HCT116 (cell line): ENCODE data around the gene MLLT11. TPM values are rescaled to one million over a fixed set of nuclear protein-coding genes. Genes with fewer than 3 reads are reported as not detected.

Experiments
- ATAC-seq: fragments of 200-7000 bp; cut with Tn5 transposase; 2 replicates; pipeline ENCODE4 v1.9.1; 2020; ENCODE audit warnings: mild to moderate bottlenecking, moderate library complexity
- BruUV-seq: library from RNA; stranded (reverse); fragments of 400-500 nt; replicated peaks from 2 replicates; lab custom pipeline; 2021; lab: Mats Ljungman, UMichigan
- CTCF ChIA-PET: fragments of 300-600 bp; sonication (Branson Sonifier 250); formaldehyde crosslinking; loops from one replicate; lab custom pipeline; 2021; ENCODE audit warnings: antibody characterized with exemption; lab: Charles Lee
- POLR2A ChIA-PET: fragments of 300-600, 350-600 bp; sonication (Branson Sonifier 250); formaldehyde crosslinking; loops from one replicate; lab custom pipeline; 2021; ENCODE audit warnings: antibody characterized with exemption; lab: Charles Lee
- RAD21 ChIA-PET, 2 experiments: fragments of 300-600 bp; sonication (Branson Sonifier 250); formaldehyde crosslinking; loops; one replicate each; lab custom pipeline; 2023; ENCODE audit warnings: low total read pairs in 2 of 2; ENCODE audit not compliant: uncharacterized antibody in 2 of 2, unreplicated experiment in 2 of 2, low non-redundant PET in 1 of 2; lab: Charles Lee
- DNase-seq: peaks from one replicate; pipeline ENCODE4 v3.0.0-alpha.2; 2010; ENCODE audit warnings: low read depth, low spot score
- H2AFZ ChIP-seq: fragments of 200-600 bp; shearing (Covaris generic), sonication (generic); 2 replicates; pipeline ENCODE4 v1.6.1; 2017; ENCODE audit warnings: low read depth, mixed run types, mixed read lengths, antibody characterized with exemption, low read length; ENCODE audit not compliant: poor library complexity, severe bottlenecking
- H3K27ac ChIP-seq: 2 replicates; pipeline ENCODE4 v1.5.1; 2012; ENCODE audit warnings: low read depth, low read length
- H3K27me3 ChIP-seq: fragments of 200-600 bp; sonication (generic); 2 replicates; pipeline ENCODE4 v1.6.1; 2016; ENCODE audit warnings: mixed run types, low read length, mixed read lengths; ENCODE audit not compliant: insufficient read depth
- H3K36me3 ChIP-seq, 2 experiments: fragments of 200-500 bp in 1 of 2; fragments of 200-600 bp in 1 of 2; sonication (Bioruptor generic) in 1 of 2; sonication (generic) in 1 of 2; 2 replicates each; pipeline versions ENCODE4 v1.5.1 to v1.6.1; 2014 to 2016; ENCODE audit warnings: low read length in 2 of 2, inconsistent platforms in 1 of 2, mixed read lengths in 1 of 2, mixed run types in 1 of 2; ENCODE audit not compliant: insufficient read depth in 2 of 2, control insufficient read depth in 1 of 2
- H3K4me1 ChIP-seq, 2 experiments: fragments of 200-600 bp in 1 of 2; sonication (generic) in 1 of 2; 2 replicates each; pipeline versions ENCODE4 v1.5.1 to v1.6.1; 2012 to 2017; ENCODE audit warnings: low read length in 2 of 2, inconsistent platforms in 1 of 2, mild to moderate bottlenecking in 1 of 2, mixed read lengths in 1 of 2, mixed run types in 1 of 2, moderate library complexity in 1 of 2; ENCODE audit not compliant: insufficient read depth in 2 of 2, control insufficient read depth in 1 of 2
- H3K4me2 ChIP-seq: fragments of 200-600 bp; sonication (generic); 2 replicates; pipeline ENCODE4 v1.6.1; 2017; ENCODE audit warnings: mixed run types, low read length, mixed read lengths
- H3K4me3 ChIP-seq, 2 experiments: fragments of 200-600 bp in 1 of 2; sonication (generic) in 1 of 2; replicated peaks in 1 of 2; 2 replicates each; pipeline ENCODE4 v1.5.1; 2011 to 2016; ENCODE audit warnings: low read length in 2 of 2, control low read depth in 1 of 2, low read depth in 1 of 2, mild to moderate bottlenecking in 1 of 2, mixed read lengths in 1 of 2, mixed run types in 1 of 2
- H3K79me2 ChIP-seq: fragments of 200-600 bp; sonication (generic); 2 replicates; pipeline ENCODE4 v1.6.1; 2017; ENCODE audit warnings: mild to moderate bottlenecking, mixed run types, low read length, moderate library complexity, mixed read lengths; ENCODE audit not compliant: insufficient read depth
- H3K9ac ChIP-seq: fragments of 200-600 bp; sonication (generic); 2 replicates; pipeline ENCODE4 v1.6.1; 2016; ENCODE audit warnings: low read length, mixed read lengths
- H3K9me2 ChIP-seq: fragments of 200-600 bp; sonication (generic), shearing (Covaris generic); 2 replicates; pipeline ENCODE4 v1.6.1; 2017; ENCODE audit warnings: mixed run types, mild to moderate bottlenecking, moderate library complexity; ENCODE audit not compliant: insufficient read depth
- H3K9me3 ChIP-seq, 2 experiments: fragments of 200-500 bp in 1 of 2; fragments of 200-600 bp in 1 of 2; sonication (Bioruptor generic) in 1 of 2; sonication (generic) in 1 of 2; 2 replicates each; pipeline ENCODE4 v1.6.1; 2014 to 2017; ENCODE audit warnings: low read length in 2 of 2, mixed read lengths in 2 of 2, inconsistent platforms in 1 of 2, low read depth in 1 of 2, mild to moderate bottlenecking in 1 of 2, mixed run types in 1 of 2, moderate library complexity in 1 of 2; ENCODE audit not compliant: control insufficient read depth in 1 of 2, insufficient read depth in 1 of 2
- H4K20me1 ChIP-seq: fragments of 200-600 bp; sonication (generic), shearing (Covaris generic); 2 replicates; pipeline ENCODE4 v1.6.1; 2017; ENCODE audit warnings: mixed run types, mild to moderate bottlenecking, moderate library complexity; ENCODE audit not compliant: insufficient read depth
- CTCF ChIP-seq, 3 experiments: fragments of 200-600 bp in 1 of 3; sonication (generic) in 1 of 3; IDR thresholded peaks in 2 of 3; conservative IDR thresholded peaks in 1 of 3; 2 replicates each; pipeline ENCODE4 v1.5.1; 2012 to 2017; ENCODE audit warnings: low read depth in 2 of 3, low read length in 2 of 3, antibody characterized with exemption in 1 of 3, borderline replicate concordance in 1 of 3, control low read depth in 1 of 3, mild to moderate bottlenecking in 1 of 3, mixed read lengths in 1 of 3, mixed run types in 1 of 3, moderate library complexity in 1 of 3; ENCODE audit not compliant: insufficient read depth in 1 of 3
- EGR1 ChIP-seq: IDR thresholded peaks from 2 replicates; pipeline ENCODE4 v1.6.1; 2012; ENCODE audit warnings: low read depth
- ELF1 ChIP-seq: IDR thresholded peaks from 2 replicates; pipeline ENCODE4 v1.6.1; 2012; ENCODE audit warnings: low read depth, borderline replicate concordance
- JUND ChIP-seq: IDR thresholded peaks from 2 replicates; pipeline ENCODE4 v1.6.1; 2012
- POLR2AphosphoS5 ChIP-seq: IDR thresholded peaks from 2 replicates; pipeline ENCODE4 v1.6.1; 2011; ENCODE audit warnings: mild to moderate bottlenecking, low read depth, low read length, moderate library complexity
- RAD21 ChIP-seq: IDR thresholded peaks from 2 replicates; pipeline ENCODE4 v1.6.1; 2012; ENCODE audit warnings: low read depth, mild to moderate bottlenecking
- REST ChIP-seq: IDR thresholded peaks from 2 replicates; pipeline ENCODE4 v1.6.1; 2012; ENCODE audit warnings: low read depth
- SIN3A ChIP-seq: IDR thresholded peaks from 2 replicates; pipeline ENCODE4 v1.6.1; 2012; ENCODE audit warnings: low read depth
- SP1 ChIP-seq: IDR thresholded peaks from 2 replicates; pipeline ENCODE4 v1.6.1; 2012; ENCODE audit warnings: low read depth
- TCF7L2 ChIP-seq: IDR thresholded peaks from 2 replicates; pipeline ENCODE4 v1.7.0; 2011; ENCODE audit warnings: borderline replicate concordance, inconsistent platforms; ENCODE audit not compliant: insufficient read depth, insufficient read length; ENCODE audit errors: extremely low read depth
- ZBTB33 ChIP-seq: IDR thresholded peaks from 2 replicates; pipeline ENCODE4 v1.6.1; 2011; ENCODE audit warnings: mild to moderate bottlenecking, low read length, moderate library complexity; ENCODE audit not compliant: insufficient replicate concordance; ENCODE audit errors: extremely low read depth
- ZFX ChIP-seq: fragments of 450-650 bp; IDR thresholded peaks from 2 replicates; pipeline ENCODE4 v1.6.1; 2017
- ZNF274 ChIP-seq: fragments of 200-500 bp; sonication (Bioruptor generic); IDR thresholded peaks from 2 replicates; pipeline ENCODE4 v1.6.1; 2014; ENCODE audit warnings: mild to moderate bottlenecking, low read depth, low read length, inconsistent platforms
- intact Hi-C: fragments of 100-400 bp; cut with micrococcal nuclease; formaldehyde crosslinking; loops from 2 replicates; pipeline ENCODE4 v1.10.0; 2022
- total RNA-seq: library from RNA; stranded (reverse); gene quantifications from one replicate; pipeline ENCODE4 v1.2.1, GENCODE V29; 2021; ENCODE audit not compliant: unreplicated experiment

MLLT11 gene
- total RNA-seq, 1 experiment from 2014 or later = 0.17 TPM

GRCh38 chr1:151049458-151049857, 10.7 kb upstream of the MLLT11 start:
- H4K20me1 ChIP-seq = no peaks in the 10 kb centered on the region
- no peaks in the 10 kb centered on the region for H3K4me1 ChIP-seq
- TF ChIP-seq RAD21 (no peak), POLR2AphosphoS5 (0 out of 2 replicates have a peak, but pooled peaks have one; percentile 10), SP1 (no peak), ZBTB33 (no peak), TCF7L2 (no peak)
- CTCF ChIA-PET = no interaction called here
- no peak overlapping the region for H3K9ac ChIP-seq
- H3K4me3 ChIP-seq = no peak overlapping the region
- intact Hi-C loops = no loop called here
- RAD21 ChIA-PET = no interaction called here
- no peak overlapping the region for H3K4me2 ChIP-seq
- H3K27me3 ChIP-seq = no peaks in the 10 kb centered on the region
- ATAC-seq = no peak
- H3K9me3 ChIP-seq = no peaks in the 10 kb centered on the region
- no peaks in the 10 kb centered on the region for H3K79me2 ChIP-seq
- H3K27ac ChIP-seq = no peak overlapping the region
- H3K9me2 ChIP-seq = no peaks in the 10 kb centered on the region
- DNase-seq = no peak
- no TSS peak for BruUV-seq
- POLR2A ChIA-PET = no interaction called here
- peaks cover 11 to 24% of the 10 kb centered on the region in 2 experiments; a peak in 3 of 4 replicates for H3K36me3 ChIP-seq
- no peak overlapping the region for H2AFZ ChIP-seq

GRCh38 chr1:151050051-151050688, 10.0 kb upstream of the MLLT11 start:
- ChIA-PET CTCF (no interaction called here), POLR2A (no interaction called here), RAD21 (no interaction called here)
- no peak overlapping the region for H3K27ac ChIP-seq
- no peak overlapping the region for H3K4me2 ChIP-seq
- H2AFZ ChIP-seq = no peak overlapping the region
- peaks cover 16 to 31% of the 10 kb centered on the region in 2 experiments for H3K36me3 ChIP-seq
- H4K20me1 ChIP-seq = no peaks in the 10 kb centered on the region
- DNase-seq = no peak
- H3K4me1 ChIP-seq = no peaks in the 10 kb centered on the region; a peak in 1 of 4 replicates
- no peak overlapping the region for H3K4me3 ChIP-seq
- no TSS peak for BruUV-seq
- intact Hi-C loops = no loop called here
- no peak overlapping the region for H3K9ac ChIP-seq
- ATAC-seq = no peak
- H3K27me3 ChIP-seq = no peaks in the 10 kb centered on the region
- no peaks in the 10 kb centered on the region for H3K9me3 ChIP-seq
- H3K79me2 ChIP-seq = peaks cover 4% of the 10 kb centered on the region; the same call in 1 of the 2 replicates
- no peaks in the 10 kb centered on the region for H3K9me2 ChIP-seq
- TF ChIP-seq ELF1 = no peak
- no peak for TF ChIP-seq ZNF274
- TF ChIP-seq SIN3A = no peak
- TF ChIP-seq ZFX = no peak
- no peak for TF ChIP-seq EGR1
- no peak for TF ChIP-seq JUND
- no peak for TF ChIP-seq CTCF (IDR thresholded peaks at IDR 0.05 in 2 of 3, conservative IDR thresholded peaks at IDR 0.05 in 1 of 3; ENCODE audit: borderline replicate concordance in 1 of 3, insufficient read depth in 1 of 3, low read depth in 2 of 3, low read length in 2 of 3)
- TF ChIP-seq REST = no peak
